Measurements from ENCODE around the gene OR8I2.
"Not testable (repeated sequence)": the region's sequence is repeated elsewhere in the genome, so short reads cannot be mapped to it uniquely, and the experiment has no call there.

The OR8I2 gene

GRCh38 chr11:56093008-56093407, at the start of gene OR8I2:
OR8I2 (plus strand) TSS chr11:56093308; CDS start chr11:56093308, 0 bp downstream.
- DNase-seq = no peak

- no peak for DNase-seq
Observed at GRCh38 chr11:56045538-56045937, 47.6 kb upstream of the OR8I2 start.

- no peak for DNase-seq
Observed at GRCh38 chr11:56048480-56048879, 44.6 kb upstream of the OR8I2 start.

- no peak for DNase-seq
Observed at GRCh38 chr11:56049487-56049886, 43.6 kb upstream of the OR8I2 start.

GRCh38 chr11:56056366-56056765, 36.7 kb upstream of the OR8I2 start:
- DNase-seq = not testable (repeated sequence)

GRCh38 chr11:56057661-56058237, 35.4 kb upstream of the OR8I2 start:
- not testable (repeated sequence) for DNase-seq

GRCh38 chr11:56058260-56058780, 34.8 kb upstream of the OR8I2 start:
- DNase-seq = not testable (repeated sequence)

- no peak for DNase-seq
Observed at GRCh38 chr11:56066980-56067379, 26.1 kb upstream of the OR8I2 start.

GRCh38 chr11:56089697-56090096, 3.4 kb upstream of the OR8I2 start:
- no peak for DNase-seq

- DNase-seq = no peak
Observed at GRCh38 chr11:56103210-56103737, 10.2 kb downstream of the OR8I2 start, which contains the start of gene OR8H2. OR8H2 (plus strand) TSS chr11:56103687; CDS start chr11:56105043, 1,356 bp downstream.

- DNase-seq = no peak
Observed at GRCh38 chr11:56122073-56122472, 29.0 kb downstream of the OR8I2 start, which contains the start of gene OR8H3. OR8H3 (plus strand) TSS chr11:56122373; CDS start chr11:56122373, 0 bp downstream.

- no peak for DNase-seq
Observed at GRCh38 chr11:56140151-56140661, 47.1 kb downstream of the OR8I2 start, which contains the start of gene OR8J3. OR8J3 (minus strand) TSS chr11:56140201; CDS start chr11:56137718, 2,483 bp downstream.

GRCh38 chr11:56143681-56144080, 50.6 kb downstream of the OR8I2 start:
- not testable (repeated sequence) for DNase-seq

Data from NCI-H446 treated with DMSO at 0.1 percent for 48 hours (cell line).